Stimulated activated CD8-positive, alpha-beta memory T cell treated with anti-CD3 and anti-CD28 coated beads, Interleukin-15, amount 100 ng/mL, for 1 hour (primary cell): ENCODE measurements around the gene NGFR.

Experiments used
- DNase-seq: peaks from one replicate; pipeline ENCODE4 v3.0.0-alpha.2; 2020; ENCODE audit warnings: low read depth

The NGFR gene

GRCh38 chr17:49515196-49515770 lies 20.2 kb downstream of the NGFR start:
- no peak for DNase-seq

- DNase-seq: no peak
Measured at GRCh38 chr17:49516180-49516579, 21.1 kb downstream of the NGFR start.

- no peak for DNase-seq
Measured at GRCh38 chr17:49518346-49519078, 23.4 kb downstream of the NGFR start.

GRCh38 chr17:49519781-49520180 lies 24.7 kb downstream of the NGFR start:
- no peak for DNase-seq

- DNase-seq: no peak
Measured at GRCh38 chr17:49520386-49521087, 25.4 kb downstream of the NGFR start.

- no peak for DNase-seq
Measured at GRCh38 chr17:49521088-49521450, 26.0 kb downstream of the NGFR start.

- no peak for DNase-seq
Measured at GRCh38 chr17:49521471-49522356, 26.6 kb downstream of the NGFR start.

GRCh38 chr17:49522357-49522890 lies 27.3 kb downstream of the NGFR start:
- no peak for DNase-seq

- no peak for DNase-seq
Measured at GRCh38 chr17:49523196-49523595, 28.1 kb downstream of the NGFR start.

GRCh38 chr17:49523706-49524472 lies 28.8 kb downstream of the NGFR start:
- no peak for DNase-seq

- no peak for DNase-seq
Measured at GRCh38 chr17:49524473-49525359, 29.6 kb downstream of the NGFR start.

GRCh38 chr17:49525831-49526741 lies 31.0 kb downstream of the NGFR start:
- DNase-seq: no peak

GRCh38 chr17:49527927-49528651 lies 33.0 kb downstream of the NGFR start:
- DNase-seq: no peak

GRCh38 chr17:49528966-49529365 lies 33.9 kb downstream of the NGFR start:
- DNase-seq: no peak

GRCh38 chr17:49530118-49530517 lies 35.0 kb downstream of the NGFR start:
- DNase-seq: no peak

GRCh38 chr17:49543860-49544259 lies 48.8 kb downstream of the NGFR start:
- DNase-seq: no peak

- DNase-seq: no peak
Measured at GRCh38 chr17:49545007-49545660, 50.0 kb downstream of the NGFR start.
